ENCODE results near the gene MTHFSD.

MTHFSD gene

GRCh38 chr16:86492961-86493629 lies 61.9 kb downstream of the MTHFSD start:
- H3K27ac ChIP-seq = no peak overlapping the region
- TF ChIP-seq CTCF (conservative IDR thresholded peaks at IDR 0.05) = no peak

GRCh38 chr16:86492267-86492960 lies 62.6 kb downstream of the MTHFSD start:
- TF ChIP-seq CTCF (conservative IDR thresholded peaks at IDR 0.05) = no peak
- no peak overlapping the region for H3K27ac ChIP-seq

GRCh38 chr16:86491640-86492023 lies 63.4 kb downstream of the MTHFSD start:
- no peak for TF ChIP-seq CTCF (conservative IDR thresholded peaks at IDR 0.05)

GRCh38 chr16:86490859-86491639 lies 64.0 kb downstream of the MTHFSD start:
- no peak overlapping the region for H3K27ac ChIP-seq
- TF ChIP-seq CTCF (conservative IDR thresholded peaks at IDR 0.05) = no peak

More at GRCh38 chr16:86491640-86492023, 63.4 kb downstream of the MTHFSD start:
- no peak overlapping the region for H3K27ac ChIP-seq

- TF ChIP-seq CTCF (conservative IDR thresholded peaks at IDR 0.05) = no peak
- no peak overlapping the region for H3K27ac ChIP-seq
These were observed 69.3 kb downstream of the MTHFSD start for GRCh38 chr16:86485746-86486145.

- TF ChIP-seq CTCF (conservative IDR thresholded peaks at IDR 0.05) = no peak
- no peak overlapping the region for H3K27ac ChIP-seq
These were observed 70.8 kb downstream of the MTHFSD start for GRCh38 chr16:86484240-86484639.

DNA sequence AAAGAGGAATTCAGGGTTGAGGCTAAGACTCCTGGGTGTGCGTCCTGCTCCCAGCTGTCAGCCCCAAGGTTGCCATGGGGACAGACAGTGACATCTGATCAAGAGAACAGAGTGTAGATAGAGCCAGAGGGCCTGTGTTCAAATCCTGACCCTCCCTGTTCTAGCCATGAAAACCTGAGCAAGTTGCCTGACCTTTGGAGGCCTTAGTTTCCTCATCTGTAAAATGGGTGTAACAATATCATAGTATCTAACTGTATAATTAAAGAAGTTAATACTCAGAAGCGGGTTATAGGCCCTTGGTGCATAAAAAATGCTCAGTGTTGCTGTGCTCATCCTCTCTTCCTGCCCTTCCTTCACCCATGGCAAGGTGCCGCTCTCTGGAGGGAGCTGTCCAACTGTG lies 73.4 kb downstream of the MTHFSD start:
- no peak for TF ChIP-seq CTCF (conservative IDR thresholded peaks at IDR 0.05)

More for the DNA sequence above, 73.4 kb downstream of the MTHFSD start:
- no peak overlapping the region for H3K27ac ChIP-seq

All from VCaP (cell line).